IPS DF 4.7 (cell line): ENCODE data around the gene PRSS37.

ENCODE experiments used
- DNase-seq: peaks from one replicate; pipeline ENCODE4 v3.0.0-alpha.2; 2013; ENCODE audit warnings: low spot score; ENCODE audit errors: extremely low read depth

The PRSS37 gene

DNA sequence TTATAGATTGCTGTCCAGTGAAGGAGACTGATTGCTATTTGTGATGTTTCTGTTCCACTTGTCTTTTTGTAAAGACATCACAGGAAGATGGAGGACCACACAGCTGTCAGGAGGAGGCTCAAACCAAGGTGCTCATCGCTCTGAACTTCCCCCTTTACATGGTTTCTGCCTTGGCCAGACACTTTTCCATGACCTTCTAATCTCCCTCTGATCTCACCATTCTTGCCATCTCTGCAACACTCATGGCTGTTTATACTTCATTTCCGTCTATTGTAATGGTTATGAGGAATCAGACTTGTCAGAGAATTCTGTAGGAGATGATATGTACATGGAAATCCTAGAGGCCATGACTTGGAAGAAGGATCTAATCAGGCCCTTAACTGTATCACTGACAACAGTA, 53.0 kb downstream of the PRSS37 start:
- DNase-seq = no peak
